NCI-H2107 treated with DMSO at 0.1 percent for 48 hours (cell line): ENCODE results near the gene BTAF1.
"Not testable (repeated sequence)": the region's sequence is repeated elsewhere in the genome, so short reads cannot be mapped to it uniquely, and the experiment has no call there.

ENCODE experiments used
- DNase-seq: peaks from one replicate; lab custom pipeline; 2025; ENCODE audit not compliant: unreplicated experiment; lab: John Stamatoyannopoulos, UW

The BTAF1 gene

GRCh38 chr10:91976317-91977051 is 52.9 kb downstream of the BTAF1 start:
- no peak for DNase-seq

DNA sequence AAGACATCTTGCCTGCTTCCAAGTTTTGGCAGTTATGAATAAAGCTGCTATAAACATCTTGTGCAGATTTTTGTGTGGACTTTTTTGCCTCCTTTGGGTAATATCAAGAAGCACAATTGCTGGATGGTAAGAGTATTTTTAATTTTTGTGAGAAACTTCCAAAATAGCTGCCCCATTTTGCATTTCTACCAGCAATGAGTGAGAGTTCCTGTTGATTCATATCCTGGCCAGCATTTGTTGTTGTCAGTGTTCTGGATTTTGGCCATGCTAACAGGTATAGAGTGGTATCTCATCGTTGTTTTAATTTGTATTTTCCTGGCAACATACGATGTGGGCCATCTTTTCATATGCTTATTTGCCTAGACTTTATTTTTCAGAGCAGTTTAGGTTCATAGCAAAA is 53.9 kb downstream of the BTAF1 start:
- DNase-seq, result no peak

DNA sequence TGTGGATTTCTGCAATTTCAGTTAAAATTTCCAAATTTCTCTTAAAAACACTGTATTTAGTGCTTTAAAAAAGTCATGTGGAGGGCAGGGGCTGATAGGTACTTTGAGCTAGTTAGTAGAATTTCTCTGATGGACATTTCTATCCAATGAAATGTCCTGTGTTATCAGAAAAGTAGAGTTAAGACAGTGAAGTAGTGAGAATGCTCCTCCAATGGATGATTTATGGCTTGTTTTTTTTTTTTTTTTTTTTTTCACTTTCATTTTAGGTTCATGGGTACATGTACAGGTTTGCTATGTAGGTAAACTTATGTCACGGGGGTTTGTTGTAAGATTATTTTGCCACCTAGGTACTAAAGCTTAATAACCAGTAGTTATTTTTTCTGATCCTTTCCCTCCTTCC is 55.0 kb downstream of the BTAF1 start:
- no peak for DNase-seq

DNA sequence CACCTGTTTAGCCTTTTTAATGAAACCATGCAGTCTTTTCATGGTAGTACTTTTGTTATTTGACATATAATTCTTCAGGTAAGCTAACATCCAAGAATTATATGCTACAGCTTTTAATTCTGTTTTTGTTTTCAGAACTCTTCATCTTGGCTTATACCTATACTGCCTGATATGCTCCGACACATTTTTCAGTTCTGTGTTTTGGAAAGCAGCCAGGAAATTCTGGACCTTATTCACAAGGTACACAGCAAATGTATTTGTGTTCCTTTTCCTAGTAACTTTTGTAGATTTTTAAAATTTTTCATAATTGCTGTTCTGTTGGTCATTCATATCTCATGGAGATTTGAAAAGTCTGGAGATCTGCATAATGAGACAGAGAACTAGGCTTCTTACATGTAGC is 56.7 kb downstream of the BTAF1 start:
- no peak for DNase-seq

DNA sequence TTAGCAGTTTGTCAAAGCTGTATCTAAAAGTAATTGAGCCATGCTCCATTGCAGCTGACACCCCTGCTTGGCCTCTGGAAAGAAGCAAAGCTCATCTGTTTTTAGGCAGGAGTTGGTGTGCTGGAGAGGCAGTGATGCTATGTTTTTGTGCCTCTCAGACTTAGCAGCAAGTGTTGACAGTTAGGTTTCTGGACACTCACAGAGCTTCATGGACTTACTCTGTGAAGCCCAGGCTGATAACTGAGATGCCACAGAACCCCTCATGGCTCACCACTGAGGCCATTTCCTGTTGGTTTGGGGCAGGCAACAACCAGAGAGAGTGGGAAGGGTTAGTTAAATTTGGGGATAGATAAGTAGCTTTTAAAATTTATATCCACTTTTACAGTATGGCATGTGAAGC is 59.8 kb downstream of the BTAF1 start:
- no peak for DNase-seq

GRCh38 chr10:91987397-91988037 is 63.9 kb downstream of the BTAF1 start:
- no peak for DNase-seq

DNA sequence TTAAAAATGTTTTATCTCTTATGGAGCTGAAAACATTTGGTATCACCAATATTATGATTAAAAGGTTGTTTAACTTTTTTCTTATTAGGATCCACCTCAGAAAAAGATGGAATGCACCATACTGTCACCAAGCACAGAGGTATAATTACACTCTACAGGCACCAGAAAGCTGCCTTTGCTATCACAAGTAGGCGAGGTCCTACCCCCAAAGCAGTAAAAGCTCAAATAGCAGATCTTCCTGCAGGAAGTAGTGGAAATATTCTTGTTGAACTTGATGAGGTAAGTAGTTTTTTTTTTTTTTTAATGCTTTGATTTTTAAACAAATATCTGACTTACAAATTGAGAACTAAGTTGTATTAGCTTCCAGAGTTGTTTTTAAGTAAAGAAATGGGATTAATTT is 68.5 kb downstream of the BTAF1 start:
- DNase-seq, result no peak

DNA sequence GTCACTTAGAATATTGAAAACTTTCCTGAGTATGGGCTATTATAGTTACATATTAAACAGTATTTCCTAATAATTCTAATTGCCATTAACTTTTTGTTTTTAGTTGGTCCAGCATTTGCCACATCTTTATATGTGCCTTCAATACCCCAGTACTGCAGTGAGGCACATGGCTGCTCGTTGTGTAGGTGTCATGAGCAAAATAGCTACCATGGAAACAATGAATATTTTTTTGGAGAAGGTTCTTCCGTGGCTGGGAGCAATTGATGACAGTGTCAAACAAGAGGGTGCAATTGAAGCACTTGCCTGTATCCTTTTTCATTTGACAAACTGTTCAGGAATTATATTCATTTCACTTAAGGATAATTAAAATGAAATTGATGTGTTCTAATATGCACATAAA is 72.7 kb downstream of the BTAF1 start:
- DNase-seq, result no peak

GRCh38 chr10:92001581-92001980 is 78.0 kb downstream of the BTAF1 start:
- DNase-seq, result no peak

GRCh38 chr10:92001995-92002394 is 78.4 kb downstream of the BTAF1 start:
- no peak for DNase-seq

- DNase-seq, result no peak
Measured at GRCh38 chr10:92003258-92003657, 79.7 kb downstream of the BTAF1 start.

- no peak for DNase-seq
Measured at GRCh38 chr10:92005978-92006377, 82.4 kb downstream of the BTAF1 start.

- no peak for DNase-seq
Measured at GRCh38 chr10:92009445-92009844, 85.9 kb downstream of the BTAF1 start.

DNA sequence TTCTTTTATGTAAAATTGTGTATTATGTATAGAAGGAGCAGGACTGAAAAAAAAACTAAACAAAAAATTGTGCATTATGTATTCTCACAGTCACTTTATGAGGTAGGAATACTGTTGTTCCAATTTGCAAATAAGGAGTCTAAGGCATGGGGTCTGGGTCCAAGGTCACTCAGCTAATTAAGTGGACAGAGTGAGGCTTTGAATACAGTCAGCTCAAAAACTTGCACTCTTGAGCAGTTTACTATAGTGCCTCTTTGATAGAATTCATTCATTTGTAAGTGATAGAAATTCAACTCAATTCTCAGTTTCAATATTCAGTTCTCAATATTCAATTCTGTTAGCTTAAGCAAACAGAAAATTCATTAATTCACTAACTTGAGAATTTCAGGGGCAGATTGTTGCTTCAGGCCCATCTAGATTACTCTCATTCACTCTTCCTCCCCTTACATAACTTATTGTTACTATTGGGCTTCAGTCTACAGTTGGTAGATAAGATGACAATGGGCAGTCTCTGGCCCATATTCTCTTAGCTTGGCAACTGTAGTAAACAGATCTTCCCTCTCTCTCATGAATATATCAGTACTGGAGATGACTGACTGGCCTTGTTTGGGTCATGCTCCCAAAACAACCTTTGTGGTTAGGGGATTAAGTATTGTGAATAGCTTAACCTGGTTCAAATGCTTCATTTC is 86.6 kb downstream of the BTAF1 start:
- no peak for DNase-seq

GRCh38 chr10:92011560-92012214 is 88.1 kb downstream of the BTAF1 start:
- no peak for DNase-seq

DNA sequence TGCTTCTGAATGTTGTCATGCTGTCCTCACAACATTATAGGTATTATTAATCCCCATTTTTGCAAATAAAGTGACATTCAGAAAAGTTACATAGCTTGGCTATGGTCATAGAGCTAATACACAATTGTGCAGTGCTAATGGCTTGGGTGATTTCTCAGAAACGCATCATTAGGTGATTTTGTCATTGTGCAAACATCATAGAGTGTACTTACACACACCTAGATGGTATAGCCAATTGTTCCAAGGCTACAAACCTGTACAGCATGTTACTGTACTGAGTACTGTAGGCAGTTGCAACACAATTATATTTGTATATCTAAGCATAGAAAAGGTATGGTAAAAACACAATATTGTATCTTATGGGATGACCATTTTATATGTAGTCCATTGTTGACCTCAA is 91.0 kb downstream of the BTAF1 start:
- DNase-seq, result no peak

DNA sequence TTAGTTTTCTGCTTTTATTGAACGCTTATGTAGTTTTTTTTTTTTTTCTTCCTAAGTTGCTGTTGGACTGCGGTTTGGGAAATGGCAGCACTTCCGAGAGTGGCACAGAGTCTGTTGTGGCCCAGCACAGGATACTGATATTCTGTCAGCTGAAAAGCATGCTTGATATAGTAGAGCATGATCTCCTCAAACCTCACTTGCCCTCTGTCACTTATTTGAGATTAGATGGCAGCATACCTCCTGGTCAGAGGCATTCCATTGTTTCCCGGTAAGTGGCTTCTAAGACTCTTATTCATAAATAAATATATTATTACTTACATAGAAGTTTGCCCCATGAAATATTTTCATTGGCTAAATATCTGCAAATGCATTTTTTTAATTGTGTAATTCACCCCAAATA is 101.1 kb downstream of the BTAF1 start:
- DNase-seq, result no peak

GRCh38 chr10:92025340-92025739 is 101.8 kb downstream of the BTAF1 start:
- not testable (repeated sequence) for DNase-seq

DNA sequence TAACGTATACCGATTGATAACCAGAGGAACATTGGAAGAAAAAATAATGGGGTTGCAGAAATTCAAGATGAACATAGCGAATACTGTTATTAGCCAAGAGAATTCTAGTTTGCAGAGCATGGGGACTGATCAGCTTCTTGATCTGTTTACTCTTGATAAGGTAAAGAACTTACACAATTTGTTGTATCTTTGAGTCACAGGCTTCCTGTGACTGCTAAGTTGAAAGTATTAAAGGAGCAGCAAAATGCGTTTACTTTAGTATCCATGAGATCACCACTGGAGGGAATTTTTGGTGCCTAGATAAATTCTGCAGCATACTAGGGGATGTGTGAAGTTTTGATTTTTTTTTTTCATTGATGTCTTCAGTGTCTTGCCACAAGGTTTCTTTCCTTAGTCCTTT is 103.6 kb downstream of the BTAF1 start:
- no peak for DNase-seq

- no peak for DNase-seq
Measured at GRCh38 chr10:92031580-92031979, 108.0 kb downstream of the BTAF1 start.

GRCh38 chr10:92033070-92033469 is 109.5 kb downstream of the BTAF1 start:
- DNase-seq, result not testable (repeated sequence)

DNA sequence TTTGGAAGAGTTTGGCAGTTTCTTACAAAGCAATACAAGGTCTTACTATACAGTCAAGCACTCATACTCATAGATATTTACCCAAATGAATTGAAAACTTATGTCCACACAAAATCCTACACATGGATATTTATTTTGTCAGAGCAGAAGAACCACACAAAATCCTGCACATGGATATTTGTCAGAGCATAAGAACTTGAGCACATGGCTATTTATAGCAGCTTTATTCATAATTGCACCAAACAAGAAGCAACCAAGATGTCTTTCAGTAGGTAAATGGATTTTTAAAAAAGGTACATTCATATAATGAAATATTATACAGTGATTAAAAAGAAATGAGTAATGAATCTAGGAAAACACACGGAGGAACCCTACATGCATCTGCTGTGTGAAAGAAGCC is 115.4 kb downstream of the BTAF1 start:
- DNase-seq, result no peak
